GM06990 (cell line): Measurements from ENCODE around the gene HBB.

ENCODE experiments used
- DNase-seq: peaks from one replicate; pipeline ENCODE4 v3.0.0-alpha.2; 2011; ENCODE audit not compliant: insufficient read length; ENCODE audit errors: extremely low read depth
- H3K27me3 ChIP-seq: replicated peaks from 2 replicates; pipeline ENCODE4 v1.6.0; 2011; ENCODE audit warnings: low read length; ENCODE audit not compliant: control insufficient read depth, insufficient read depth
- H3K36me3 ChIP-seq: 2 replicates; pipeline ENCODE4 v1.5.1; 2011; ENCODE audit warnings: low read length; ENCODE audit not compliant: control insufficient read depth, insufficient read depth
- H3K4me3 ChIP-seq: replicated peaks from 2 replicates; pipeline ENCODE4 v1.5.1; 2011; ENCODE audit warnings: low read depth, mild to moderate bottlenecking, control low read depth, low read length
- TF ChIP-seq, protein P1 (sequence below): IDR thresholded peaks from 2 replicates; pipeline ENCODE4 v1.5.1; 2011; ENCODE audit warnings: low read length, control low read depth, mild to moderate bottlenecking, inconsistent platforms; ENCODE audit not compliant: insufficient read depth, poor library complexity, severe bottlenecking

HBB gene

DNA sequence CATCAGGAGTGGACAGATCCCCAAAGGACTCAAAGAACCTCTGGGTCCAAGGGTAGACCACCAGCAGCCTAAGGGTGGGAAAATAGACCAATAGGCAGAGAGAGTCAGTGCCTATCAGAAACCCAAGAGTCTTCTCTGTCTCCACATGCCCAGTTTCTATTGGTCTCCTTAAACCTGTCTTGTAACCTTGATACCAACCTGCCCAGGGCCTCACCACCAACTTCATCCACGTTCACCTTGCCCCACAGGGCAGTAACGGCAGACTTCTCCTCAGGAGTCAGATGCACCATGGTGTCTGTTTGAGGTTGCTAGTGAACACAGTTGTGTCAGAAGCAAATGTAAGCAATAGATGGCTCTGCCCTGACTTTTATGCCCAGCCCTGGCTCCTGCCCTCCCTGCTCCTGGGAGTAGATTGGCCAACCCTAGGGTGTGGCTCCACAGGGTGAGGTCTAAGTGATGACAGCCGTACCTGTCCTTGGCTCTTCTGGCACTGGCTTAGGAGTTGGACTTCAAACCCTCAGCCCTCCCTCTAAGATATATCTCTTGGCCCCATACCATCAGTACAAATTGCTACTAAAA, at the start of gene HBB:
Gene HBB (minus strand): TSS at position 340 of the 579 bp plus-strand sequence. CDS start 50 bp downstream, at position 290.
- DNase-seq, result no peak
- Histone ChIP-seq H3K27me3 (no peaks in the 10 kb centered on the region), H3K36me3 (no peaks in the 10 kb centered on the region), H3K4me3 (no peak within 1 kb of the TSS)
- TF ChIP-seq, protein P1, sequence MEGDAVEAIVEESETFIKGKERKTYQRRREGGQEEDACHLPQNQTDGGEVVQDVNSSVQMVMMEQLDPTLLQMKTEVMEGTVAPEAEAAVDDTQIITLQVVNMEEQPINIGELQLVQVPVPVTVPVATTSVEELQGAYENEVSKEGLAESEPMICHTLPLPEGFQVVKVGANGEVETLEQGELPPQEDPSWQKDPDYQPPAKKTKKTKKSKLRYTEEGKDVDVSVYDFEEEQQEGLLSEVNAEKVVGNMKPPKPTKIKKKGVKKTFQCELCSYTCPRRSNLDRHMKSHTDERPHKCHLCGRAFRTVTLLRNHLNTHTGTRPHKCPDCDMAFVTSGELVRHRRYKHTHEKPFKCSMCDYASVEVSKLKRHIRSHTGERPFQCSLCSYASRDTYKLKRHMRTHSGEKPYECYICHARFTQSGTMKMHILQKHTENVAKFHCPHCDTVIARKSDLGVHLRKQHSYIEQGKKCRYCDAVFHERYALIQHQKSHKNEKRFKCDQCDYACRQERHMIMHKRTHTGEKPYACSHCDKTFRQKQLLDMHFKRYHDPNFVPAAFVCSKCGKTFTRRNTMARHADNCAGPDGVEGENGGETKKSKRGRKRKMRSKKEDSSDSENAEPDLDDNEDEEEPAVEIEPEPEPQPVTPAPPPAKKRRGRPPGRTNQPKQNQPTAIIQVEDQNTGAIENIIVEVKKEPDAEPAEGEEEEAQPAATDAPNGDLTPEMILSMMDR, result no peak

DNA sequence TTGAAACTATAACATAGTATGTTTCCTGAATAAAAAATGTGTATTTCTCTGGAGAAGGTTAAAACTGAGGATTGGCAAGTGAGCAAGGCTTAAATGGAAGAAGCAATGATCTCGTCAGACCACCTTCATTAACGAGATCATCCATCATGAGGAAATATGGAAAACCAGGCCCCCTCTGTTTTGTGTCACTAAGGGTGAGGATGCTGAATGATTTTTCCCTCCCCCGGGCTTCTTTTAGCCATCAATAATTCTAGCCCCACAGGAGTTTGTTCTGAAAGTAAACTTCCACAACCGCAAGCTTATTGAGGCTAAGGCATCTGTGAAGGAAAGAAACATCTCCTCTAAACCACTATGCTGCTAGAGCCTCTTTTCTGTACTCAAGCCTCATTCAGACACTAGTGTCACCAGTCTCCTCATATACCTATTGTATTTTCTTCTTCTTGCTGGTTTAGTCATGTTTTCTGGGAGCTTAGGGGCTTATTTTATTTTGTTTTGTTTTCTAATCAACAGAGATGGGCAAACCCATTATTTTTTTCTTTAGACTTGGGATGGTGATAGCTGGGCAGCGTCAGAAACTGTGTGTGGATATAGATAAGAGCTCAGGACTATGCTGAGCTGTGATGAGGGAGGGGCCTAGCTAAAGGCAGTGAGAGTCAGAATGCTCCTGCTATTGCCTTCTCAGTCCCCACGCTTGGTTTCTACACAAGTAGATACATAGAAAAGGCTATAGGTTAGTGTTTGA, 48.7 kb upstream of the HBB start:
- H3K4me3 ChIP-seq, result no peak overlapping the region
- no peaks in the 10 kb centered on the region for H3K36me3 ChIP-seq
- no peak for DNase-seq
- H3K27me3 ChIP-seq, result no peaks in the 10 kb centered on the region
- TF ChIP-seq, protein P1, result no peak

DNA sequence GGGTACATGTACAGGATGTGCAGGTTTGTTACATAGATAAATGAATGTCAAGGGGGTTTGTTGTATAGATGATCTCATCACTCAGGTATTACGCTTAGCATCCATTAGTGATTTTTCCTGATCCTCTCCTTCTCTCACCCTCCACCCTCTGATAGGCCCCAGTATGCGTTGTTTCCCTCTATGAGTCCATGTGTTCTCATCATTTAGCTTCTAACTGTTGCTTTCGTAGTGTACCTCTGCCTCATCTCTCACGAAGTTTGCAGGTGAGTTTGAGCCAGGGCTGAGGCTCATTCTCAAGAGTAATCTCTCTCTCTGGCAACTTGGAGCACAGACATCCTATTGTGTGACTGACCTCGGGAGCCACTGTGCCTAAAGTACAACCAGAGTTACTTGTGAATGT, 47.5 kb upstream of the HBB start:
- no peak for DNase-seq
- TF ChIP-seq, protein P1, result no peak
- Histone ChIP-seq H3K27me3 (no peaks in the 10 kb centered on the region; the same call in 1 of the 2 replicates), H3K4me3 (no peak overlapping the region), H3K36me3 (no peaks in the 10 kb centered on the region)

DNA sequence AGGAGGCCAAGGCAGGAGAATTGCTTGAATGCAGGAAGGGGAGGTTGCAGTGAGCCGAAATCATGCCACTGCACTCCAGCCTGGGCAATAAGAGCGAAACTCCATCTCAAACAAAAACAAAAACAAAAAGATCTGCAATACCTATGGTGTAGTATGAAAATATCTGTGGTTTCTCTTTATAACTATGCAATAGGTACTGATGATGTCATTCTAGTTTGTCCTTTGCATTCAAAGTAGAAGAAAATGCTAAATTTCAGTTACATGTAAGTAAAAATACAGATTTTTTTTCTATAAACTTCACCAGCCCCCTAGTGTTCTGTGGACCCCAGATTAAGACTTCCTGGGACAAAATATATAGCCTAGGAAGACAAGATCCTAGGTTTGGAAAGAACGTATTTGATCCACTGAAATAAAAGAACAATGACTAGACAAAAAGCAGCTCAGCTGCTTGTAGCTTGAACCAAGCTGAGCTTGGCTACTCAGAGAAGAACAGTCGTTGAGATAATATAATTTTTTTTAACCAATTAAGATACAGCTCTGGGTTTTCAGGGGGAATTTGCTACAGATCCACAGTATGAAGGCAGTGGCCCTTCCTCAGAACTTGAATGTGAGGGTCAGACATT, 45.6 kb upstream of the HBB start:
- H3K36me3 ChIP-seq, result no peaks in the 10 kb centered on the region
- no peak overlapping the region for H3K4me3 ChIP-seq
- no peak for DNase-seq
- H3K27me3 ChIP-seq, result no peaks in the 10 kb centered on the region; the same call in 1 of the 2 replicates
- TF ChIP-seq, protein P1, result no peak

DNA sequence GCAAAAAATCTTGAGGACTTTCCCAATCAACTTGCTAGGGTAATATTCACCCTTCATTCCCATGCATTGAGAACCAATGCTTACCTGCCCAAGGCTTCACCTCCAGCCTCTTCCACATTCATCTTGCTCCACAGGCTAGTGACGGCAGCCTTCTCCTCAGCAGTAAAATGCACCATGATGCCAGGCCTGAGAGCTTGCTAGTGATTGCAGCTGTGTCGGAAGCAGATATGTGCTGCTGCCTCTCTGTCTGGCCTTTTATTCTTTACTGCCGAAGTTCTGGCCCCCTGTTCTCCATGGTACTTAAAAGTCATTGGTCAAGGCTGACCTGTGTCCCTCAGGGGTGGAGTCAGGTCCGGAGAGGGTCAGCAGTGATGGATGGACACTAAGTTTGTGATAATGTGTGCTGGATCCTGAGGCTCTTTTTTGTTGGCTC, 42.9 kb upstream of the HBB start, which contains the start of gene HBE1:
Gene HBE1 (minus strand): TSS at position 231 of the 433 bp plus-strand sequence. CDS start 55 bp downstream, at position 176.
- TF ChIP-seq, protein P1, result no peak
- DNase-seq, result no peak
- no peak within 1 kb of the TSS for H3K4me3 ChIP-seq
- no peaks in the 10 kb centered on the region for H3K36me3 ChIP-seq
- H3K27me3 ChIP-seq, result no peaks in the 10 kb centered on the region; the same call in 1 of the 2 replicates
